DMS 273 treated with DMSO at 0.1 percent for 48 hours (cell line): ENCODE measurements around the gene ALKAL2.

ENCODE experiments used
- DNase-seq: peaks from one replicate; lab custom pipeline; 2025; lab: John Stamatoyannopoulos, UW

The ALKAL2 gene

DNA sequence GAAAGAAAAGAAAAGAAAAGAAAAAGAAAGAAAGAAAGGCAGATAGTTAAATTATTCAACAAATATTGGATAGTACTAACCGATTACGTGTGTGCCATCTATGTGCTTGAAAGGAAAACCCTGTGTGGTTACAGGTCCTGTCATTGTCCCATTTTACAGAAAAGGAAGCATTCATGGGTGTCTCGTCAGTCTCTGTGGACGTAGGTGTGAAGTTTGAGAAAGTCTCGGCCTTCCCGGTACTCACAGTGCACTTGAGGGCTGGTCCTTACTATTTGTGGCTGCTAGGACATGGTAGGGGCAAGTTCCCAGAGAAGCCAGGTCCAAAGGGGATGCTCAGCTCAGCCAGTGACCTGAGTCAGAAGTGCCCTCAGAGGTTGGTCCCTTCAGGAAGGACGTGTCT lies 43.3 kb downstream of the ALKAL2 start:
- DNase-seq = no peak

DNA sequence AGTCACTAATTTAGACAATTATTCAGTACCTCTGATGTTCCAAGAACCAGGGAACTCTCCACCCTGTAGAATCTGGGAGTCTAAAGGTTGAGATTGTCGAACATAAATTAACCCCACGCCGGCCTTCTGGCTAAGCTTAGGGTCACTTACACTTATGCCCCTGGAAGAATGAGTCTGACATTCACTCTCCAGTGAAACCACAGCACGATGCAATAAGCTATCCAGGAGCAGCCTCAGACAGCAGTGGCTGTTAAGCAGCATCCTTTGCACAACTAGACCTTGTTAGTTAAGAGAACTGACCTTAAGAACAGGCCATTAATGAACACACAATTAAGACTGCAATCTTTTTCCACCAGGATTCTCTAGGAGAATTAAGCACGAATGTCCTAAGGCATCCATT lies 49.0 kb downstream of the ALKAL2 start:
- no peak for DNase-seq

DNA sequence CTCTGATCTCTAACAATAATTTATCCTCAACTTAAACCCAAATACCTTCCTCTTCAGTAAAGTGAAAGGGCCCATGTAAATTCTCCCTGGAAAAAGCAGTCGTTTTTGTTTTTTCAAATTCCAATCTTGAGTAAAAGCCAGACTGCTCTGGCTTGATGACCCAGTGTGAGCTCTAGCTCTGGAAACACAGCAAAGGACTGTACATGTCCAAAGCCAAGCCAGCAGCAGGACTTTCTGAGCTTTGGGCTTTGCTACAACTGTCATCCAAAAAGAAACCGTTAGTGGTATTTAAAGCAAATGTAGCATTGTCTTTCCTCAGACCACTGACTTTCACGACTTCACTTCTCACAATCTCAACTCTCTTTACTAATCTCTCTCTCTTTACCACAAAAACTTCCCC lies 49.5 kb downstream of the ALKAL2 start:
- no peak for DNase-seq

DNA sequence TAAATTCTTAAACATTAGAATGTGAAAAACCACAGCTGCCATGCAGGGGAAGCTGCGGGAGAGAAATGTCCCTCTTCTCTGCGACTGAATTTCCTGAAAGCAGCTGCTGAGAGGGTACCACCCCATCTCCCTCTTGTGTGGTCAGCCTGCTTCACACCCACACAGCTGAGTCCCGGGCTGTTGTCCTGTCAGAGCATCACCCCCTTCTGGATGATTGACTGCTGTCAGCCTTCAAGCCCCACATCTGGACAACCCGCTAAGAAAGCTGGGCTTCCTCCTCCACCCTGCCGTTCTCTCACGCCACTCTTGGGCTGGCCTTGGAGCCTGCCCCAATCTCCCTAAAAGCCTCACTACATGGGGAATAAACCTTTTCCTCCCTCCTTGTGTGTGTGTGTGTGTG lies 50.0 kb downstream of the ALKAL2 start:
- DNase-seq = no peak

DNA sequence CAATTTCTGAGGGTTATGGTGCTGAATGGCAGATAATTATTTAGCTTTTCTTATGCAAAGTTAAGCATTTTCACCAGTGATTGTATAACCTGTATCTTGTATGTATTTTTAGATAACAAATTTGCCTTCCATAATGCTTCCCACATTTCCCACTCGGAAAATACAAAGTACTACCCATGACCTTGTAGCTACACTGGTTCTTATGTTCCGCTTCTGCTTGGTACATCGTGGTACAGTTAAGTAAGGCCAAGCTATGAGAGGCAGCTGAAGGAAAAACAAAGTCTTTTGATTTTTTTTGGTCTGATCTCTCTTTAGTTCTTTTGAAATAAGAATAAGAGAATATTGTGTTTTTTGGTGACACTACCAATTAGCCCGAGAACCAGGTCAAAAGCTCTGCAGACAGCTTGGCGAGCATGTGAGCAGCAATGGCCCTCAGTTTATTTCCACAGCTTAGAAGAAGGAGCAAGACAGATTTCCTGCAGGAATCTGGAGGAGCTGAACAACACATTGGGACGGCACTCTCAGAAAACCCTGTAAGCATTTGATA lies 50.8 kb downstream of the ALKAL2 start:
- no peak for DNase-seq

DNA sequence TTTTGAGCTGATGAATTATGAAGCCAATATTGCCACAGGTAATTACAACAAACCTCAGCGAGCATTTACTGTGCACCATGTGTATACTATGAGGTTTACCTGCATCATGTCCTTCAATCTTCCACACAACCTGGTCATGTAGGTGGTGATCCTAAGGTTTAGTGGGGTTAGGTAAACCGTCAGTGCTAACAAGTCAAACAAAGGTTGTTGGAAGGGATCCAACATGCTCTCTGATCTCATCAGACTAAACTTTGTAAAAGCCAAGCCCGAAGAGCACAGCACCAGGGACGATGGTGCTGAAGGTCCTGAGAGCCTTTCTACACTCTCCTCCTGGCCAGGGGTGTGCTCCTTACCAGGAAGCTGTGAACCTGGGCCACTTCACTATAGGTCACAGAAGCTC lies 53.5 kb downstream of the ALKAL2 start:
- DNase-seq = no peak

DNA sequence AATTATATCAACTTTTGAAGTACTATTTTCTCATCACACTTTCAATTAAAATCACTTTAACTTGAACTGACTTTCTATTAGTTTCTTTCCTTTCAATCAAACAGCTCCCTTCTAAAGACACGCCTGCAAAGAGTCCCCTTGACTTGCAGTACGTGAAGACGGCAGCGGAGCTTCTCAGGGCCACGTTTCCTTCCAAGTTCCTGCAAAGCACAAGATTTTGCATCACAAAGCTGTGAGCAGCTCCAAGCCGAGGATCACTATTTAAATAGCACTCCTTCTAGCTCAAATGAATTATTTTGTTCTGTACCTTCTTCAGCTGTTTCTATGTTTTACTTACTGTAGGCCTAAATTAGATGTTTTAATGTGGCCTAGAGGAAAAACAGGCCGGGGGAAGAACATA lies 54.9 kb downstream of the ALKAL2 start:
- no peak for DNase-seq

DNA sequence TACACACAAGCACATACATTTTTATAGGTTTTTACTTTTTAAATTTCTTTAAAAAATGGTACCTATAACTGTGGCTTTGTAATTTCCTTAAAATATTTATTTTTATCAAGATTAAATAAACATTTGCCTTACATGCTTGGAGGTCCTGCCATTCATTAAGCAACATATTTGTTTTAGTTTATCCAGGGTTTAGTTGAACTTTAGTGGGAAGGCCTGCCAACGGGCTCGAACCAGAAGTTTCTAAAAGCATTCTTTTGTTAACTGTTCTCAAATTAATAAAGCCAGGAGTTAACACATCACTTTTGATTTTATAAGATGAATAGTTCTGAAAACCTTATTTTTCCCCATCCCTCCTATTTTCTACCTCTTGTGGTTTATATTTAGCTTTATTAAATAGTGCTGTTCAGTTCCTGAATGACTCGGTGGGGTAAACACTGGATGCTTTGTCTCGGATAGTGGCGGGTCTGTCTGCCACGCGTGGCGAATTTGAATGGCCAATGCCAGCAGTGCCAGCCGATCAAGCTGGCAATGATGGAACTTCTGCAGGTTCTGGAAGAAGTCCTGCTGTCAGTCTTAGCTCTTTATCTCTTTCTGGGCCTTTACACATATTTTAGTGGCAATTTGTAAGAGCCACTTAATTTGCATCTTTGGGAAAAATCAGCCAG lies 56.2 kb downstream of the ALKAL2 start:
- no peak for DNase-seq
